Natural killer cell (primary cell): ENCODE measurements around the gene TNNT3. TPM values are rescaled to one million over a fixed set of nuclear protein-coding genes. Genes with fewer than 3 reads are reported as not detected.

ENCODE experiments used
- ATAC-seq, 3 donors: fragments of 150-1000 bp in 2 of 3; fragments of 200-7000 bp in 1 of 3; cut with Tn5 transposase; 1 replicate in 1 of 3; 2 replicates in 2 of 3; pipeline ENCODE4 v1.10.0; 2021; ENCODE audit warnings: mild to moderate bottlenecking in 2 of 3, moderate library complexity in 2 of 3
- DNase-seq, 2 donors: peaks; one replicate each; pipeline versions ENCODE4 v3.0.0 to v3.0.0-alpha.2; 2013 to 2021; ENCODE audit warnings: mixed read lengths in 1 of 2
- H3K27ac ChIP-seq: one replicate; pipeline ENCODE4 v1.5.1; 2013; ENCODE audit warnings: mild to moderate bottlenecking, low read length
- H3K27me3 ChIP-seq: one replicate; pipeline ENCODE4 v1.6.1; 2013; ENCODE audit warnings: low read length; ENCODE audit not compliant: control insufficient read depth, insufficient read depth
- H3K36me3 ChIP-seq: one replicate; pipeline ENCODE4 v1.6.1; 2013; ENCODE audit warnings: low read length; ENCODE audit not compliant: control insufficient read depth, insufficient read depth
- H3K4me1 ChIP-seq: one replicate; pipeline ENCODE4 v1.6.1; 2013; ENCODE audit warnings: low read length; ENCODE audit not compliant: control insufficient read depth, insufficient read depth
- H3K4me3 ChIP-seq: one replicate; pipeline ENCODE4 v1.5.1; 2013; ENCODE audit warnings: low read length
- H3K9me3 ChIP-seq: one replicate; pipeline ENCODE4 v1.6.1; 2013; ENCODE audit warnings: low read length; ENCODE audit not compliant: control insufficient read depth, insufficient read depth
- H3K27ac Mint-ChIP-seq, 2 donors: one replicate each; pipeline ENCODE4 v1.8.0; 2022; ENCODE audit warnings: mild to moderate bottlenecking in 2 of 2, mixed read lengths in 2 of 2, moderate library complexity in 1 of 2
- H3K27me3 Mint-ChIP-seq, 2 donors: one replicate each; pipeline ENCODE4 v1.8.0; 2022; ENCODE audit warnings: low read depth in 2 of 2, mixed read lengths in 2 of 2
- H3K36me3 Mint-ChIP-seq: one replicate; pipeline ENCODE4 v1.8.0; 2022; ENCODE audit warnings: mixed read lengths
- H3K4me1 Mint-ChIP-seq, 2 donors: one replicate each; pipeline ENCODE4 v1.8.0; 2022; ENCODE audit warnings: mixed read lengths in 2 of 2
- H3K4me3 Mint-ChIP-seq: one replicate; pipeline ENCODE4 v1.8.0; 2022; ENCODE audit warnings: mild to moderate bottlenecking, moderate library complexity, mixed read lengths
- H3K9me3 Mint-ChIP-seq, 2 donors: one replicate each; pipeline ENCODE4 v1.8.0; 2022; ENCODE audit warnings: mixed read lengths in 2 of 2
- CTCF ChIP-seq: fragments of 200-600 bp; IDR thresholded peaks from one replicate; pipeline ENCODE4 v1.8.0; 2022; ENCODE audit warnings: antibody characterized with exemption
- WGBS: methylation state at CpG from one replicate; pipeline ENCODE4 v1.1.7; 2013; ENCODE audit warnings: missing lambda C conversion rate; ENCODE audit not compliant: insufficient coverage; 5-methylcytosine and 5-hydroxymethylcytosine counted together
- intact Hi-C: fragments of 100-400 bp; cut with micrococcal nuclease; formaldehyde crosslinking; loops from one replicate; pipeline ENCODE4 v1.14.2; 2022
- total RNA-seq, 4 donors: library from RNA; stranded (reverse); fragments of 120-200 nt in 1 of 4; gene quantifications; one replicate each; pipeline versions ENCODE4 v1.2.3 to v1.2.4, GENCODE V29; 2013 to 2022

Gene TNNT3
- total RNA-seq, 3 donors from 2014 or later (not counting 1 experiment from before 2014, with no cell fraction given): 15.8 to 27.9 (median 26.2) TPM

- Histone ChIP-seq H3K27me3 (peaks cover 2% of the 10 kb centered on the region), H3K36me3 (no peaks in the 10 kb centered on the region), H3K9me3 (no peaks in the 10 kb centered on the region), H3K27ac (no peak overlapping the region), H3K4me1 (peaks cover 24% of the 10 kb centered on the region), H3K4me3 (no peak overlapping the region)
- DNase-seq (peak in 1 of 2 donors; percentile 43), ATAC-seq (peak in 2 of 3 donors; percentile 39 to 49)
- no peaks in the 10 kb centered on the region for H3K36me3 Mint-ChIP-seq
- peaks cover 0 to 15% of the 10 kb centered on the region in 2 donors for H3K27me3 Mint-ChIP-seq
- no peak overlapping the region for H3K4me3 Mint-ChIP-seq
- no peaks in the 10 kb centered on the region for H3K9me3 Mint-ChIP-seq
- intact Hi-C loops: no loop called here
- no peak overlapping the region for H3K27ac Mint-ChIP-seq
- 70% methylated on average over 34 of the region's 34 CpGs for WGBS
- TF ChIP-seq CTCF: peak; percentile 46
- peaks cover 3 to 40% of the 10 kb centered on the region in 2 donors for H3K4me1 Mint-ChIP-seq
These were observed 1.7 kb upstream of the TNNT3 start for GRCh38 chr11:1917523-1918435.

GRCh38 chr11:1918436-1919315 is 827 bp upstream of the TNNT3 start:
- H3K9me3 ChIP-seq: no peaks in the 10 kb centered on the region
- no peaks in the 10 kb centered on the region for H3K36me3 ChIP-seq
- no peak for TF ChIP-seq CTCF
- DNase-seq (peak in 1 of 2 donors; percentile 24), ATAC-seq (no peak)
- Mint-ChIP-seq H3K9me3 (no peaks in the 10 kb centered on the region), H3K27me3 (peaks cover 0 to 19% of the 10 kb centered on the region in 2 donors), H3K27ac (no peak overlapping the region), H3K4me3 (no peak overlapping the region), H3K4me1 (peaks cover 5 to 47% of the 10 kb centered on the region in 2 donors), H3K36me3 (no peaks in the 10 kb centered on the region)
- intact Hi-C loops: no loop called here
- 86% methylated on average over 29 of the region's 29 CpGs for WGBS
- peaks cover 24% of the 10 kb centered on the region for H3K4me1 ChIP-seq
- H3K27me3 ChIP-seq: peaks cover 2% of the 10 kb centered on the region
- H3K4me3 ChIP-seq: no peak overlapping the region
- H3K27ac ChIP-seq: no peak overlapping the region

GRCh38 chr11:1920128-1920908 is 815 bp downstream of the TNNT3 start:
- H3K27ac Mint-ChIP-seq: no peak overlapping the region
- H3K36me3 ChIP-seq: no peaks in the 10 kb centered on the region
- H3K27me3 Mint-ChIP-seq: peaks cover 0 to 10% of the 10 kb centered on the region in 2 donors
- no peak overlapping the region for H3K4me3 Mint-ChIP-seq
- H3K4me1 Mint-ChIP-seq: peaks cover 5 to 37% of the 10 kb centered on the region in 2 donors
- no peaks in the 10 kb centered on the region for H3K36me3 Mint-ChIP-seq
- no peaks in the 10 kb centered on the region for H3K9me3 Mint-ChIP-seq
- H3K27me3 ChIP-seq: peaks cover 2% of the 10 kb centered on the region
- no peak for TF ChIP-seq CTCF
- H3K27ac ChIP-seq: no peak overlapping the region
- H3K4me1 ChIP-seq: peaks cover 24% of the 10 kb centered on the region
- ATAC-seq: no peak
- WGBS: 93% methylated on average over 25 of the region's 25 CpGs
- H3K4me3 ChIP-seq: no peak overlapping the region
- peak; percentile 7 to 10 for DNase-seq
- intact Hi-C loops: loop anchor here (5.0 kb wide), 1 partner anchor 297 kb away; no protein-coding TSS in a partner anchor
- no peaks in the 10 kb centered on the region for H3K9me3 ChIP-seq
